ENCODE measurements around the gene KIF19. TPM values are rescaled to one million over a fixed set of nuclear protein-coding genes. Genes with fewer than 3 reads are reported as not detected.

The KIF19 gene
- total RNA-seq, 1 donor from 2014 or later: not detected

DNA sequence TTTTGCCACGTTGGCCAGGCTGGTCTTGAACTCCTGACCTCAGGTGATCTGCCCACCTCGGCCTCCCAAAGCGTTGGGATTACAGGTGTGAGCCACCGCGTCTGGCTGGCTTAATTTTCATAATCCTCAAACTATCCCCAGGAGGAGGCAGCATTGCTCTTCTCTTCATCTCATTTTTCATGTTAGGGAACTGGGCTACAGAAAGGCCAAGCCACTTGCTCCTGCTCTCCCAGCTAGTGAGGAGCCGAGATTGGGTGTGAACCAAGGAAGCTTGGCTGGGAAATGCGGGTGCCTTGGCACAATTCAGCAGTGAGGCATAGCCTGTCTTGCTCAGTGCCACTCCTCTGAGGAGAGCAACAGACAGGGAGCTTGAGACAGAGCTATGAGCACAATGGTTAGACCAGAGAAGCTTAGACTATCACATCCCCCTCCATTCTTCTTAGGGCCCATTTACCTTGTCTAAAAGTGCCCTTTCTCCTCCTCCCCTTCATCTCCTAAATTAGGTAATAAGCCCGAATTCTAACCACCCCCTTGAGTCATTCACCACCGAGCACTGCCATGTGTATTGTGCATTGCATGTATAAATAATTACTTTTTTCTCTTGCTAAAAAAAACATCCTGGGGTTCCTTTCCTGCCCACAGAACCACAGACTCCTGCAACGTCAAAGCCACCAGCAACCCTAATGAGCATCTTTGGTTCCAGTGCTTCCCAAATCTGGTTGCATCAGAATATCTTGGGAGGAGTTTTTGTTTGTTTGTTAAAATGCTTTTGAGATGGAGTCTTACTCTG, 20.0 kb upstream of the KIF19 start:
- TF ChIP-seq, protein P1, sequence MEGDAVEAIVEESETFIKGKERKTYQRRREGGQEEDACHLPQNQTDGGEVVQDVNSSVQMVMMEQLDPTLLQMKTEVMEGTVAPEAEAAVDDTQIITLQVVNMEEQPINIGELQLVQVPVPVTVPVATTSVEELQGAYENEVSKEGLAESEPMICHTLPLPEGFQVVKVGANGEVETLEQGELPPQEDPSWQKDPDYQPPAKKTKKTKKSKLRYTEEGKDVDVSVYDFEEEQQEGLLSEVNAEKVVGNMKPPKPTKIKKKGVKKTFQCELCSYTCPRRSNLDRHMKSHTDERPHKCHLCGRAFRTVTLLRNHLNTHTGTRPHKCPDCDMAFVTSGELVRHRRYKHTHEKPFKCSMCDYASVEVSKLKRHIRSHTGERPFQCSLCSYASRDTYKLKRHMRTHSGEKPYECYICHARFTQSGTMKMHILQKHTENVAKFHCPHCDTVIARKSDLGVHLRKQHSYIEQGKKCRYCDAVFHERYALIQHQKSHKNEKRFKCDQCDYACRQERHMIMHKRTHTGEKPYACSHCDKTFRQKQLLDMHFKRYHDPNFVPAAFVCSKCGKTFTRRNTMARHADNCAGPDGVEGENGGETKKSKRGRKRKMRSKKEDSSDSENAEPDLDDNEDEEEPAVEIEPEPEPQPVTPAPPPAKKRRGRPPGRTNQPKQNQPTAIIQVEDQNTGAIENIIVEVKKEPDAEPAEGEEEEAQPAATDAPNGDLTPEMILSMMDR (IDR thresholded peaks at IDR 0.05; ENCODE audit: insufficient read depth, low read length, poor library complexity, severe bottlenecking): no peak
- Histone ChIP-seq H3K36me3 (ENCODE audit: control insufficient read depth, insufficient read depth, low read length) (no peaks in the 10 kb centered on the region), H3K27me3 (ENCODE audit: control insufficient read depth, insufficient read depth, low read length) (no peaks in the 10 kb centered on the region), H3K4me3 (ENCODE audit: low read depth, low read length) (no peak overlapping the region)
- no peak for DNase-seq (ENCODE audit: low read depth)

DNA sequence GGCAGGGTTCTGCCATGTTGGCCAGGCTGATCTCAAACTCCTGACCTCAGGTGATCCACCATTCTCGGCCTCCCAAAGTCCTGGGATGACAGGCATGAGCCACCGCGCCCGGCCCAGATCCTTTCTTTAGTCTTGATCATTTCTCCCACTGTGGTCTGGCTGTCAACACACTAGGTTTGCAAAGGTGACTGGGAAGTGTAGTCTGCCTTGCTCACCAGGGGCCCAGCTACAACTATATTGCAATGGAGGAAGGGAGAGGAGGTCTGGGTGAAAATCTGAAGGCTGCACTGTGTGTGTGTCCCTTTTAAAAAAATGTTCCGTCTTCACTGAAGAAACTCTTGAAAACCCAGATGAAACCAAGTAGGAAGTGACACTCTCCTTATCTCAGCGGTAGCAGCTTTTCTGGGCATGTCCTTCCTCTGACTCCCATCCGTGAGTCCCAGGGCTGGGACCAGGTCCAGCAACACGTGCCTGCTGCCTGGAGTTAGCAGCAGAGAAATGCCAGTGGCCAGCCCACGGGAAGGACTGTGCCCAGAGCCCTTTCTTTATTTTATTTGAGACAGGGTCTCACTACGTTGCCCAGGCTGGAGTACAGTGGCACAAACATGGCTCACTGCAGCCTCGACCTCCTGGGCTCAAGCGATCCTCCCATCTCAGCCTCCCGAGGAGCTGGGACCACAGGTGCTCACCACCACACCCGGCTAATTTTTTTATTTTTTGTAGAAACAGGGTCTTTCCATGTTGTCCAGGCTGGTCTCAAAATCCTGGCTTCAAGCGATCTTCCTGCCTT, 17.8 kb upstream of the KIF19 start:
- no peak for DNase-seq (ENCODE audit: low read depth)
- Histone ChIP-seq H3K27me3 (ENCODE audit: control insufficient read depth, insufficient read depth, low read length) (no peaks in the 10 kb centered on the region), H3K4me3 (ENCODE audit: low read depth, low read length) (no peak overlapping the region), H3K36me3 (ENCODE audit: control insufficient read depth, insufficient read depth, low read length) (no peaks in the 10 kb centered on the region)
- TF ChIP-seq, protein P1 (IDR thresholded peaks at IDR 0.05; ENCODE audit: insufficient read depth, low read length, poor library complexity, severe bottlenecking): no peak

DNA sequence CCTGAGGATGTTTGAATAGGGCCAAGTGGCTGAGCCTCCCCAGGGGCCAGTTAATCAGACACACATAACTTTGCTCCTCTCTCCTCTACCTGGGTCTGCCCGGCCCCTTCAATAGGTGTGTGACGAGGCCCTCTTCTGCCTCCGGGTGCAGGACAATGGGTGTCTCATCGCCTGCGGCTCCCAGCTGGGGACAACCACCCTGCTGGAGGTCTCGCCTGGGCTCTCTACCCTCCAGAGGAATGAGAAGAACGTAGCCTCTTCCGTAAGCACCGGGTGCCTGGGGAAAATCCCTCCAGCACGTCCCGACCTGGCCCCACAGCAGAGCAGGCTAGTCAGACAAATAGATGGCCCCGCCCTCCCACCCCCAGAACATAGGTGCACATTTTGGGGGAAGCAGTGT, 16.1 kb upstream of the KIF19 start:
- H3K36me3 ChIP-seq (ENCODE audit: control insufficient read depth, insufficient read depth, low read length): no peaks in the 10 kb centered on the region
- no peaks in the 10 kb centered on the region for H3K27me3 ChIP-seq (ENCODE audit: control insufficient read depth, insufficient read depth, low read length)
- H3K4me3 ChIP-seq (ENCODE audit: low read depth, low read length): no peak overlapping the region
- TF ChIP-seq, protein P1 (IDR thresholded peaks at IDR 0.05; ENCODE audit: insufficient read depth, low read length, poor library complexity, severe bottlenecking): no peak
- no peak for DNase-seq (ENCODE audit: low read depth)

DNA sequence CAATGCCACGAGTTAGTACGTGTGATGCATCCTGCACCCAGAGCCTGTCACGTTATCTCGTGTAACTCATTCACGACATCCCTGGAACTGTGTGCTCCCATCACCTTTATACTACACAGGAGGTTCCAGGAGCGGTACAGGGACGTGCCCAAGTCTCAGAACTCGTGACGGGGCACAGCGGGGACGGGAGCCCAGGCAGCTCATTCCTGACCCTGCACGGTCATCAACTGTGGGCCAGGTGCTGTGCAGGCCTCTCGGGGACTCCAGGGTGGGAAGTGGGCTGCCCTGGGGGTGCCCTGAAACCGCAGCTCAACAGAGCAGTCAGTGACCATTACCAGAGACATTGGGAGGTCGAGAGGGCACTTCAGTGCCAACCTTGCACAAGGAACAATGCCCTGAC, 11.1 kb upstream of the KIF19 start:
- H3K4me3 ChIP-seq (ENCODE audit: low read depth, low read length): no peak overlapping the region
- no peak for DNase-seq (ENCODE audit: low read depth)
- no peaks in the 10 kb centered on the region for H3K27me3 ChIP-seq (ENCODE audit: control insufficient read depth, insufficient read depth, low read length)
- no peaks in the 10 kb centered on the region for H3K36me3 ChIP-seq (ENCODE audit: control insufficient read depth, insufficient read depth, low read length)
- TF ChIP-seq, protein P1 (IDR thresholded peaks at IDR 0.05; ENCODE audit: insufficient read depth, low read length, poor library complexity, severe bottlenecking): no peak

DNA sequence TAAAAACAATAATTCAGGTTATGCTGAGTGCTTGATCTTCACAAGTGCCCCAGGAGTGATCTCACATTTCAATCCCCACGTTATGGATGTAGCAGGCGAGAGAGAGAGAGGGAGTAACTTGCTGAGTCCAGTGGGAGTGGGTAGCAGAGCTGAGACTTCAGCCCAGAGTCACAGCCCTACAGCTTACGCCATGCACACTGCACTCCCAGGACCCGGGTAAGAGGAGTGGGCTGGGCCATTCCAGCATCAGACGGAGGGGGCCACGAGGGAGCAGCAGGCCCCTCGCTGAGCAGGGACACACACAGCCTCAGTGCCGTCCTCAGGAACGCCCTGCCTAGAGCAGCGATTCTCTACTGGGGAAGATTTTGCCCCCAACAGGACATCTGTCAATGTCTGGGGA, 9.8 kb upstream of the KIF19 start:
- no peaks in the 10 kb centered on the region for H3K36me3 ChIP-seq (ENCODE audit: control insufficient read depth, insufficient read depth, low read length)
- TF ChIP-seq, protein P1 (IDR thresholded peaks at IDR 0.05; ENCODE audit: insufficient read depth, low read length, poor library complexity, severe bottlenecking): no peak
- H3K27me3 ChIP-seq (ENCODE audit: control insufficient read depth, insufficient read depth, low read length): no peaks in the 10 kb centered on the region
- no peak overlapping the region for H3K4me3 ChIP-seq (ENCODE audit: low read depth, low read length)
- DNase-seq (ENCODE audit: low read depth): no peak

Data from kidney epithelial cell (primary cell).